IMR-90 (cell line): ENCODE data around the gene MBNL3. TPM values are rescaled to one million over a fixed set of nuclear protein-coding genes. Genes with fewer than 3 reads are reported as not detected.

Experiments used
- ATAC-seq: fragments of 200-7000 bp; cut with Tn5 transposase; 2 replicates; pipeline ENCODE4 v1.9.1; 2020; ENCODE audit warnings: low read depth, mild to moderate bottlenecking, moderate library complexity
- BruUV-seq: library from RNA; stranded (reverse); fragments of 400-500 nt; replicated peaks from 2 replicates; lab custom pipeline; 2021; lab: Mats Ljungman, UMichigan
- CTCF ChIA-PET: fragments of 300-600 bp; formaldehyde crosslinking; extraction: SDS; loops from one replicate; lab custom pipeline; 2021; ENCODE audit warnings: antibody characterized with exemption; lab: Yijun Ruan, JAX
- POLR2A ChIA-PET: fragments of 300-600 bp; sonication (Branson Sonifier 250); formaldehyde crosslinking; loops from one replicate; lab custom pipeline; 2022; ENCODE audit warnings: antibody characterized with exemption; ENCODE audit not compliant: unreplicated experiment; lab: Charles Lee
- DNase-seq: peaks from one replicate; pipeline ENCODE4 v3.0.0; 2013
- H2AFZ ChIP-seq: replicated peaks from 2 replicates; pipeline ENCODE3; 2013; ENCODE audit warnings: low read length, mild to moderate bottlenecking; ENCODE audit not compliant: poor library complexity
- H2AK5ac ChIP-seq: 2 replicates; pipeline ENCODE4 v1.6.1; 2013; ENCODE audit warnings: low read depth, low read length, inconsistent platforms
- H2AK9ac ChIP-seq: replicated peaks from 2 replicates; pipeline ENCODE3; 2013; ENCODE audit warnings: mild to moderate bottlenecking, low read depth, low read length, moderate library complexity; ENCODE audit not compliant: poor library complexity
- H2BK120ac ChIP-seq: 2 replicates; pipeline ENCODE4 v1.6.1; 2013; ENCODE audit warnings: low read depth, low read length, inconsistent platforms
- H2BK15ac ChIP-seq: 3 replicates; pipeline ENCODE4 v1.6.1; 2013; ENCODE audit warnings: low read depth, low read length, inconsistent platforms
- H2BK20ac ChIP-seq: 2 replicates; pipeline ENCODE4 v1.6.1; 2013; ENCODE audit warnings: low read depth, mild to moderate bottlenecking, inconsistent platforms, low read length, moderate library complexity
- H2BK5ac ChIP-seq: 2 replicates; pipeline ENCODE4 v1.6.1; 2013; ENCODE audit warnings: mild to moderate bottlenecking, low read depth, low read length, inconsistent platforms; ENCODE audit not compliant: poor library complexity, severe bottlenecking
- H3K14ac ChIP-seq: replicated peaks from 2 replicates; pipeline ENCODE4 v1.6.1; 2013; ENCODE audit warnings: low read depth, low read length, inconsistent platforms
- H3K18ac ChIP-seq: 2 replicates; pipeline ENCODE4 v1.6.1; 2013; ENCODE audit warnings: low read depth, low read length, control low read depth
- H3K23ac ChIP-seq: 2 replicates; pipeline ENCODE4 v1.6.1; 2013; ENCODE audit warnings: low read depth, low read length, inconsistent platforms
- H3K27ac ChIP-seq: 2 replicates; pipeline ENCODE4 v1.5.1; 2013; ENCODE audit warnings: mild to moderate bottlenecking, control low read depth, low read length; ENCODE audit not compliant: insufficient read depth
- H3K27me3 ChIP-seq: 2 replicates; pipeline ENCODE4 v1.6.1; 2013; ENCODE audit warnings: low read length; ENCODE audit not compliant: control insufficient read depth, insufficient read depth
- H3K36me3 ChIP-seq: 2 replicates; pipeline ENCODE4 v1.6.1; 2013; ENCODE audit warnings: low read length, mixed read lengths; ENCODE audit not compliant: control insufficient read depth, insufficient read depth
- H3K4ac ChIP-seq: 2 replicates; pipeline ENCODE4 v1.6.1; 2013; ENCODE audit warnings: low read depth, low read length, inconsistent platforms
- H3K4me1 ChIP-seq: 2 replicates; pipeline ENCODE4 v1.6.1; 2013; ENCODE audit warnings: low read length, mixed read lengths; ENCODE audit not compliant: control insufficient read depth, insufficient read depth
- H3K4me2 ChIP-seq: 2 replicates; pipeline ENCODE4 v1.6.1; 2013; ENCODE audit warnings: low read depth, mild to moderate bottlenecking, control low read depth, low read length, moderate library complexity
- H3K4me3 ChIP-seq: 2 replicates; pipeline ENCODE4 v1.5.1; 2013; ENCODE audit warnings: low read depth, mild to moderate bottlenecking, control low read depth, low read length, moderate library complexity; ENCODE audit not compliant: insufficient read depth
- H3K56ac ChIP-seq: 2 replicates; pipeline ENCODE4 v1.6.1; 2013; ENCODE audit warnings: low read length, inconsistent platforms; ENCODE audit not compliant: insufficient read depth; ENCODE audit errors: extremely low read depth
- H3K79me1 ChIP-seq, 2 experiments: 2 replicates each; pipeline ENCODE4 v1.6.1; 2013; ENCODE audit warnings: low read length in 2 of 2, inconsistent platforms in 1 of 2, low read depth in 1 of 2
- H3K9ac ChIP-seq: 2 replicates; pipeline ENCODE4 v1.6.1; 2013; ENCODE audit warnings: low read depth, low read length, control low read depth
- H3K9me1 ChIP-seq: 2 replicates; pipeline ENCODE4 v1.6.1; 2013; ENCODE audit warnings: low read length, inconsistent platforms; ENCODE audit not compliant: insufficient read depth
- H3K9me3 ChIP-seq: 2 replicates; pipeline ENCODE4 v1.6.1; 2013; ENCODE audit warnings: low read length; ENCODE audit not compliant: control insufficient read depth, insufficient read depth
- H4K20me1 ChIP-seq: 2 replicates; pipeline ENCODE4 v1.6.1; 2013; ENCODE audit warnings: low read length, inconsistent platforms; ENCODE audit not compliant: insufficient read depth
- H4K5ac ChIP-seq: 2 replicates; pipeline ENCODE4 v1.6.1; 2013; ENCODE audit warnings: mild to moderate bottlenecking, low read depth, low read length, control low read depth
- H4K8ac ChIP-seq, 2 experiments: 2 replicates each; pipeline ENCODE4 v1.6.1; 2013; ENCODE audit warnings: low read depth in 2 of 2, low read length in 2 of 2, control low read depth in 1 of 2, inconsistent platforms in 1 of 2
- H4K91ac ChIP-seq: 2 replicates; pipeline ENCODE4 v1.6.1; 2013; ENCODE audit warnings: low read depth, low read length, inconsistent platforms; ENCODE audit not compliant: insufficient read depth
- BHLHE40 ChIP-seq: fragments of 150-350 bp; IDR thresholded peaks from 2 replicates; pipeline ENCODE4 v1.6.1; 2016; ENCODE audit warnings: mild to moderate bottlenecking, low read depth, low read length
- CEBPB ChIP-seq: IDR thresholded peaks from 2 replicates; pipeline ENCODE4 v1.6.1; 2012; ENCODE audit warnings: low read depth, low read length, improper control_type of control experiment
- CHD1 ChIP-seq: IDR thresholded peaks from 2 replicates; pipeline ENCODE4 v1.6.1; 2012; ENCODE audit warnings: low read depth, low read length, improper control_type of control experiment
- FOS ChIP-seq: fragments of 150-350 bp; IDR thresholded peaks from 2 replicates; pipeline ENCODE4 v1.6.1; 2016; ENCODE audit warnings: low read depth, low read length
- MAFK ChIP-seq: IDR thresholded peaks from 2 replicates; pipeline ENCODE4 v1.6.1; 2012; ENCODE audit warnings: low read depth, low read length, improper control_type of control experiment
- MAZ ChIP-seq: IDR thresholded peaks from 2 replicates; pipeline ENCODE4 v1.6.1; 2012; ENCODE audit warnings: low read depth, mild to moderate bottlenecking, low read length, improper control_type of control experiment, moderate library complexity, borderline replicate concordance
- MXI1 ChIP-seq: IDR thresholded peaks from 2 replicates; pipeline ENCODE4 v1.6.1; 2012; ENCODE audit warnings: low read depth, mild to moderate bottlenecking, low read length, moderate library complexity, borderline replicate concordance
- NFE2L2 ChIP-seq: fragments of 150-350 bp; IDR thresholded peaks from 2 replicates; pipeline ENCODE4 v1.6.1; 2016; ENCODE audit warnings: low read depth, mild to moderate bottlenecking, low read length
- POLR2A ChIP-seq: IDR thresholded peaks from 2 replicates; pipeline ENCODE4 v1.6.1; 2012; ENCODE audit warnings: mild to moderate bottlenecking, low read depth, low read length
- RAD21 ChIP-seq: IDR thresholded peaks from 2 replicates; pipeline ENCODE4 v1.6.1; 2012; ENCODE audit warnings: low read length, improper control_type of control experiment
- RCOR1 ChIP-seq: IDR thresholded peaks from 2 replicates; pipeline ENCODE4 v1.6.1; 2012; ENCODE audit warnings: mild to moderate bottlenecking, low read length, improper control_type of control experiment; ENCODE audit not compliant: insufficient replicate concordance
- RFX5 ChIP-seq: IDR thresholded peaks from 2 replicates; pipeline ENCODE4 v1.8.0; 2012; ENCODE audit warnings: low read depth, mild to moderate bottlenecking, low read length, moderate library complexity
- SMC3 ChIP-seq: fragments of 150-350 bp; IDR thresholded peaks from 2 replicates; pipeline ENCODE4 v1.6.1; 2016; ENCODE audit warnings: low read depth, mild to moderate bottlenecking, antibody characterized with exemption, low read length, moderate library complexity
- WGBS, 2 experiments: methylation state at CpG; one replicate each; pipeline versions ENCODE4 v1.1.5 to v1.1.7; 2013; ENCODE audit warnings: missing lambda C conversion rate in 2 of 2; ENCODE audit not compliant: insufficient read length in 1 of 2; ENCODE audit errors: extremely low coverage in 2 of 2; 5-methylcytosine and 5-hydroxymethylcytosine counted together
- dilution Hi-C: fragments of 300-500 bp; cut with HindIII; formaldehyde crosslinking; loops from one replicate; pipeline ENCODE4 v1.14.3; 2018; ENCODE audit warnings: low sequenced_read_pairs; ENCODE audit not compliant: unreplicated experiment
- in situ Hi-C: fragments of 300-500 bp; cut with MboI; formaldehyde crosslinking; loops from 3 replicates; pipeline ENCODE4 v1.14.3; 2019; ENCODE audit warnings: low sequenced_read_pairs, inconsistent platforms, mixed read lengths
- intact Hi-C: fragments of 100-400 bp; cut with micrococcal nuclease; formaldehyde crosslinking; loops from 2 replicates; pipeline ENCODE4 v1.10.0; 2022
- polyA plus RNA-seq, 3 experiments: library from polyadenylated mRNA; depleted of rRNA; stranded (reverse); fragments of >200 nt; gene quantifications; 2 replicates each; pipeline ENCODE4 v1.2.3, GENCODE V29; 2012; ENCODE audit warnings: low replicate concordance in 1 of 3
- total RNA-seq: library from RNA; depleted of rRNA; stranded (reverse); fragments of >200 nt; gene quantifications from 2 replicates; pipeline ENCODE4 v1.2.3, GENCODE V29; 2012
- TF ChIP-seq, protein P1 (sequence below): fragments of 150-350 bp; IDR thresholded peaks from 2 replicates; pipeline ENCODE4 v1.6.1; 2016; ENCODE audit warnings: low read depth, mild to moderate bottlenecking, low read length, moderate library complexity, borderline replicate concordance
- TF ChIP-seq, protein P2 (sequence below): fragments of 150-350 bp; IDR thresholded peaks from 2 replicates; pipeline ENCODE4 v1.6.1; 2017; ENCODE audit warnings: mild to moderate bottlenecking, antibody characterized with exemption, low read length, low read depth
- TF ChIP-seq, protein P3 (sequence below): conservative IDR thresholded peaks from 2 replicates; pipeline ENCODE4 v1.5.1; 2012; ENCODE audit warnings: mild to moderate bottlenecking, low read depth, low read length, improper control_type of control experiment

MBNL3 gene
- total and polyA plus RNA-seq, 2 of the 4 experiments (the other 2 are of a cell fraction) = 0.32 to 1.1 TPM

DNA sequence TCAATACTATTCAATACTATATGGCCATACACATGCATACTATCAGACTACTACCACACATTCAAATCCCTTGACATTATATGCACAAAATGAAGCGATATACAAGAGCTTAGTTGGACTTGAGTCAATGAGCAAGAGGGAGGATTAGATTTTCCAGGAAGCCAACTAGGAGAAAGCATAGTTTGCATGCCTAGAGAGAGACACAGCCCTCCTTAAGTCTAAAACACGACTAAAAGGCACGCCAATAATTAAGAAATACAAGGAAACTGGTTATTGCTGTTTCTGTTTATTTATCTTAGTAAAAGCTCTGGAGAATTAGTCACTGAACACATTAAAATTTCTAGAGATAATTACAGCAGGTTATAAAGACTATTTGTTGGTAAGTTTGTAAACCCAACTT, 21.8 kb downstream of the MBNL3 start:
- H3K23ac ChIP-seq = no peak overlapping the region
- H2AK5ac ChIP-seq = no peak overlapping the region
- H3K4me2 ChIP-seq = no peak overlapping the region
- no peaks in the 10 kb centered on the region for H3K4me1 ChIP-seq
- intact Hi-C loops (no loop called here), dilution Hi-C loops (no loop called here), in situ Hi-C loops (no loop called here)
- no peak overlapping the region for H3K18ac ChIP-seq
- no peaks in the 10 kb centered on the region for H3K27me3 ChIP-seq
- no peak overlapping the region for H2BK5ac ChIP-seq
- no peak overlapping the region for H3K4me3 ChIP-seq
- no peak overlapping the region for H3K14ac ChIP-seq
- DNase-seq (peak; percentile 25), ATAC-seq (peak; percentile 71)
- no CpG with 5 or more reads among the region's 3 CpGs for WGBS, 2 experiments
- no peak overlapping the region for H2BK120ac ChIP-seq
- H4K20me1 ChIP-seq = no peaks in the 10 kb centered on the region
- no peaks in the 10 kb centered on the region for H3K79me1 ChIP-seq
- no peak overlapping the region for H3K9ac ChIP-seq
- H3K9me1 ChIP-seq = no peaks in the 10 kb centered on the region
- TF ChIP-seq CHD1 (no peak), MXI1 (no peak), RAD21 (no peak), POLR2A (no peak), RFX5 (no peak), MAZ (no peak), RCOR1 (no peak), BHLHE40 (no peak), CEBPB (no peak), FOS (no peak), NFE2L2 (no peak), SMC3 (no peak), MAFK (no peak)
- TF ChIP-seq, protein P1, sequence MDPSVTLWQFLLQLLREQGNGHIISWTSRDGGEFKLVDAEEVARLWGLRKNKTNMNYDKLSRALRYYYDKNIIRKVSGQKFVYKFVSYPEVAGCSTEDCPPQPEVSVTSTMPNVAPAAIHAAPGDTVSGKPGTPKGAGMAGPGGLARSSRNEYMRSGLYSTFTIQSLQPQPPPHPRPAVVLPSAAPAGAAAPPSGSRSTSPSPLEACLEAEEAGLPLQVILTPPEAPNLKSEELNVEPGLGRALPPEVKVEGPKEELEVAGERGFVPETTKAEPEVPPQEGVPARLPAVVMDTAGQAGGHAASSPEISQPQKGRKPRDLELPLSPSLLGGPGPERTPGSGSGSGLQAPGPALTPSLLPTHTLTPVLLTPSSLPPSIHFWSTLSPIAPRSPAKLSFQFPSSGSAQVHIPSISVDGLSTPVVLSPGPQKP = no peak
- TF ChIP-seq, protein P2, sequence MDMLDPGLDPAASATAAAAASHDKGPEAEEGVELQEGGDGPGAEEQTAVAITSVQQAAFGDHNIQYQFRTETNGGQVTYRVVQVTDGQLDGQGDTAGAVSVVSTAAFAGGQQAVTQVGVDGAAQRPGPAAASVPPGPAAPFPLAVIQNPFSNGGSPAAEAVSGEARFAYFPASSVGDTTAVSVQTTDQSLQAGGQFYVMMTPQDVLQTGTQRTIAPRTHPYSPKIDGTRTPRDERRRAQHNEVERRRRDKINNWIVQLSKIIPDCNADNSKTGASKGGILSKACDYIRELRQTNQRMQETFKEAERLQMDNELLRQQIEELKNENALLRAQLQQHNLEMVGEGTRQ = no peak
- TF ChIP-seq, protein P3, sequence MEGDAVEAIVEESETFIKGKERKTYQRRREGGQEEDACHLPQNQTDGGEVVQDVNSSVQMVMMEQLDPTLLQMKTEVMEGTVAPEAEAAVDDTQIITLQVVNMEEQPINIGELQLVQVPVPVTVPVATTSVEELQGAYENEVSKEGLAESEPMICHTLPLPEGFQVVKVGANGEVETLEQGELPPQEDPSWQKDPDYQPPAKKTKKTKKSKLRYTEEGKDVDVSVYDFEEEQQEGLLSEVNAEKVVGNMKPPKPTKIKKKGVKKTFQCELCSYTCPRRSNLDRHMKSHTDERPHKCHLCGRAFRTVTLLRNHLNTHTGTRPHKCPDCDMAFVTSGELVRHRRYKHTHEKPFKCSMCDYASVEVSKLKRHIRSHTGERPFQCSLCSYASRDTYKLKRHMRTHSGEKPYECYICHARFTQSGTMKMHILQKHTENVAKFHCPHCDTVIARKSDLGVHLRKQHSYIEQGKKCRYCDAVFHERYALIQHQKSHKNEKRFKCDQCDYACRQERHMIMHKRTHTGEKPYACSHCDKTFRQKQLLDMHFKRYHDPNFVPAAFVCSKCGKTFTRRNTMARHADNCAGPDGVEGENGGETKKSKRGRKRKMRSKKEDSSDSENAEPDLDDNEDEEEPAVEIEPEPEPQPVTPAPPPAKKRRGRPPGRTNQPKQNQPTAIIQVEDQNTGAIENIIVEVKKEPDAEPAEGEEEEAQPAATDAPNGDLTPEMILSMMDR = no peak
- BruUV-seq = no TSS peak
- no peak overlapping the region for H3K4ac ChIP-seq
- ChIA-PET CTCF (interaction anchor here (0.7 kb wide), 1 partner anchor 11 kb away, joined by 3 read pairs; no protein-coding TSS in a partner anchor), POLR2A (no interaction called here)
- H2BK15ac ChIP-seq = no peak overlapping the region
- H2AFZ ChIP-seq = no peak overlapping the region
- no peak overlapping the region for H4K5ac ChIP-seq
- no peak overlapping the region for H3K56ac ChIP-seq
- no peak overlapping the region for H4K8ac ChIP-seq
- no peaks in the 10 kb centered on the region for H3K36me3 ChIP-seq
- no peak overlapping the region for H2BK20ac ChIP-seq
- no peak overlapping the region for H4K91ac ChIP-seq
- H3K9me3 ChIP-seq = no peaks in the 10 kb centered on the region
- no peak overlapping the region for H2AK9ac ChIP-seq
- H3K27ac ChIP-seq = no peak overlapping the region
